ENCODE results near the gene PDGFRB.

The PDGFRB gene

DNA sequence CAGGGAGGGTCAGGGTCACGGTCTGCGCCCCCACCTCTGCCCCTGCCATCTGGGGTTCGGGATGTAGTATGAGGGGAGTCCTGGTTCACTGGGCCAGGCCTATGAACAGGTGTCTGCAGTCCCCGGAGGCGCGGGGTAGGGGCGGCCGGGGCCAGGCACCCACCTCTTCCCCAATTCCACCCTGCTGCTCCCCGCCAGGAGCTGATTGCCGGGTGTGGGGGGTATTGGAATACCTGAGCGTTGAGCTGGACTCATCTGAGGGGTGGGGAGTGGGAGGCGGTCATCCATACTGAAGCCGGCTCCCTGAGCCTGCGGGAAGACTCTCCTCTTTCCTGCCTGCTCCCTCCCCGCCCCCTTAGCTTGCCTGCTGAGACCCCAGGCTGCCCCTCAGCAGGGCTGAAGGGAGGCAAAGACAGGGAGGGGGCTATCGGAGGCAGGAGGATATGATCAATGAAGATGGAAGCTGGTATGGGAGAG lies 34.9 kb upstream of the PDGFRB start:
- H3K4me3 ChIP-seq (ENCODE audit: low read depth, low read length): no peak overlapping the region
- DNase-seq (ENCODE audit: low read depth): no peak
- TF ChIP-seq, protein P1, sequence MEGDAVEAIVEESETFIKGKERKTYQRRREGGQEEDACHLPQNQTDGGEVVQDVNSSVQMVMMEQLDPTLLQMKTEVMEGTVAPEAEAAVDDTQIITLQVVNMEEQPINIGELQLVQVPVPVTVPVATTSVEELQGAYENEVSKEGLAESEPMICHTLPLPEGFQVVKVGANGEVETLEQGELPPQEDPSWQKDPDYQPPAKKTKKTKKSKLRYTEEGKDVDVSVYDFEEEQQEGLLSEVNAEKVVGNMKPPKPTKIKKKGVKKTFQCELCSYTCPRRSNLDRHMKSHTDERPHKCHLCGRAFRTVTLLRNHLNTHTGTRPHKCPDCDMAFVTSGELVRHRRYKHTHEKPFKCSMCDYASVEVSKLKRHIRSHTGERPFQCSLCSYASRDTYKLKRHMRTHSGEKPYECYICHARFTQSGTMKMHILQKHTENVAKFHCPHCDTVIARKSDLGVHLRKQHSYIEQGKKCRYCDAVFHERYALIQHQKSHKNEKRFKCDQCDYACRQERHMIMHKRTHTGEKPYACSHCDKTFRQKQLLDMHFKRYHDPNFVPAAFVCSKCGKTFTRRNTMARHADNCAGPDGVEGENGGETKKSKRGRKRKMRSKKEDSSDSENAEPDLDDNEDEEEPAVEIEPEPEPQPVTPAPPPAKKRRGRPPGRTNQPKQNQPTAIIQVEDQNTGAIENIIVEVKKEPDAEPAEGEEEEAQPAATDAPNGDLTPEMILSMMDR (IDR thresholded peaks at IDR 0.05; ENCODE audit: low read depth, low read length): no peak
- TF ChIP-seq MYC (IDR thresholded peaks at IDR 0.05; ENCODE audit: low read depth, low read length) (no peak), POLR2A (IDR thresholded peaks at IDR 0.05; ENCODE audit: extremely low read depth, insufficient read length) (no peak)
- TF ChIP-seq, protein P2, sequence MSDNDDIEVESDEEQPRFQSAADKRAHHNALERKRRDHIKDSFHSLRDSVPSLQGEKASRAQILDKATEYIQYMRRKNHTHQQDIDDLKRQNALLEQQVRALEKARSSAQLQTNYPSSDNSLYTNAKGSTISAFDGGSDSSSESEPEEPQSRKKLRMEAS (IDR thresholded peaks at IDR 0.05; ENCODE audit: low read depth, low read length): no peak

DNA sequence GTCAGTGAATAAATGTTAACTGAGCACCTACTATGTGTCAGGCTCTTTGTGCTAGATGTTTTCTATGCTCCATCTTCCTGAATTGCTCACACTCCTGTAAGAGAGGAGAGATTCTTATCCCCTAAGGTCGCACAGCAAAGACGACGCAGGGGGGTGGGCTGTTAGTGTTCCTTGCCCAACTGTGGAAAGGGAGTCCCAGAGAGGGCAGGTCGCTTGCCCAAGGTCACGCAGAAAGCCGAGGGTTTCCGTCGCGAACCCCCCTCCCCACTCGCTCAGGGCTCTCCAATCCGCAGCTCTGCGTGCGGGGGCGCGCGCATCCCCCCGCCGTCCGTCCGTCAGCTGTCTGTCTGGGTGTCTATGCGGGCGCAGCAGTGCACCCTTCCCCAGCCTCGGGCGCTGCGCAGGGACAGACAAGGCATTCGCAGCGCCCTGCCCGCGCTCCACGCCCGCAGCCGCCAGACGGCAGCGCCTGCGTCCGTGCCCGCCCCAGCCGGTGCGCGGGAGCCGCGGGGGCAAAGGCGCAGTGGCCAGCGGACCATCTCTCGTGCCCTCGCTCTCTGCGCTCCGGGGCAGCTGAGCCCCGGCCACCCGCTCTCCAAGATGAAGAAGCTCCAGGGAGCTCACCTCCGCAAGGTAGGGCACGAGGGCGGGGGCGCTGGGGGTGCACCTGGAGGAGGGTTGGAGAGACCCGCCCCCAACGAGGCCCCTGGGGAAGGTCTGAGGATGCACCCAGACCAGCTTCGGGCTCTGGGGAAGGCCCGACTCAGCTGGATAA lies 34.3 kb upstream of the PDGFRB start, which contains the start of gene SLC6A7:
Gene SLC6A7 (plus strand): TSS at position 335 of the 775 bp plus-strand sequence. CDS start 266 bp downstream, at position 601.
- TF ChIP-seq, protein P1 (IDR thresholded peaks at IDR 0.05; ENCODE audit: low read depth, low read length): no peak
- TF ChIP-seq MYC (IDR thresholded peaks at IDR 0.05; ENCODE audit: low read depth, low read length): no peak
- TF ChIP-seq POLR2A (IDR thresholded peaks at IDR 0.05; ENCODE audit: extremely low read depth, insufficient read length): no peak
- TF ChIP-seq, protein P2 (IDR thresholded peaks at IDR 0.05; ENCODE audit: low read depth, low read length): no peak
- no peak within 1 kb of the TSS for H3K4me3 ChIP-seq (ENCODE audit: low read depth, low read length)
- no peak for DNase-seq (ENCODE audit: low read depth)

DNA sequence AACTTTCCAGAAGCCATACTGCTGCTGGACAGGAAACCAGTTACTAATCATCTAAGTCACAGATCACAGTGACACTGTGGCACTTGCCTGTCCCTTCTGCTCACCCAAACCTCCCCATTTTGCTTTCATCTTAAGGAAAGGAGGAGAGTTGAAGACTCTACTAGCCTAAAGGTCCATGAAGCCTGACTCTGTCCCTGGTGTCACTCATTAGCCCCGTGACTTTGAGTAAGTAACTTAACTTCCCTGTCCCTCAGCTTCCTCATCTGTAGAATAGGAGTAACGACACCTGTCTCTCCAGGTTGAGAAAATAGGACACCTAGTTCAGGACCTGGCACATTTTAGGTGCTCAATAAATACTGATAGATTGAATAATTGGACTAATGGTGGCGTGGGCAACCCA lies 33.7 kb upstream of the PDGFRB start:
- H3K4me3 ChIP-seq (ENCODE audit: low read depth, low read length): no peak overlapping the region

DNA sequence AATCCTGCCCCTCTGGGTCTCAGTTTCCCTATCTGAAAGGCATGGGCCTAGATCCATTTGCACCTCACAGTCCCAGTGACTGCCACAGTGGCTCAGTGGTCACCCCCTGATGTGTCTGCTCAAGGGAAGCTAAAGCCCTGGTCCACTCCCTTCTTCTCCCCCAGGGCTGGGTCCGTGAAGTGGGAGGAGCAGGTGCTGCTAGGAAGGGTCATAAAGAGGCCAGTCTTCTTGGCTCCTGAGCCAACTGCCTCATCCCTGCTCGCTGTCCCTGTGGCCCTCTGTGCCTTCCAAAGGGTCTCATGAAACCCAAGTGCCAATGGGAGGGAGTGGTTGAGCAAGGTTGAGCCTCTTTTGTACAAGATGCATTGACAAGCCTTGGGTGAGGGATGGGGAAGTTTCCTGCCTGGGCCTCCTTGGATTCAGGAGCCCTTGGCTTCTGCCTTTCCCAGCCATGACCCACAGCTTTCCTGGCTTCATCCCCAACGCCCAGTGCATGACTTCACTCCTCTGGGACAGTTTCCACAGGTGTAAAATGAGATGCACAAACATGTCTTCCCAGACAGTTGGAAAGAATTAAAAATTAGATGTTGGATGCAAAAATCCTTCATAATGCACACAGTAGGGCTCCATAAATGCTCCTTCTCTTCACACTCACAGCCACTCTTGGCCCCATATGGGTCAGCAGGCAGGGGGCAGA lies 32.6 kb upstream of the PDGFRB start:
- DNase-seq (ENCODE audit: low read depth): no peak
- TF ChIP-seq, protein P1 (IDR thresholded peaks at IDR 0.05; ENCODE audit: low read depth, low read length): no peak
- TF ChIP-seq MYC (IDR thresholded peaks at IDR 0.05; ENCODE audit: low read depth, low read length): no peak
- TF ChIP-seq POLR2A (IDR thresholded peaks at IDR 0.05; ENCODE audit: extremely low read depth, insufficient read length): no peak
- TF ChIP-seq, protein P2 (IDR thresholded peaks at IDR 0.05; ENCODE audit: low read depth, low read length): no peak
- no peak overlapping the region for H3K4me3 ChIP-seq (ENCODE audit: low read depth, low read length)

More for the DNA sequence above, 33.7 kb upstream of the PDGFRB start:
- DNase-seq (ENCODE audit: low read depth): no peak
- TF ChIP-seq, protein P1 (IDR thresholded peaks at IDR 0.05; ENCODE audit: low read depth, low read length): no peak
- TF ChIP-seq, protein P2 (IDR thresholded peaks at IDR 0.05; ENCODE audit: low read depth, low read length): no peak
- no peak for TF ChIP-seq POLR2A (IDR thresholded peaks at IDR 0.05; ENCODE audit: extremely low read depth, insufficient read length)
- no peak for TF ChIP-seq MYC (IDR thresholded peaks at IDR 0.05; ENCODE audit: low read depth, low read length)

DNA sequence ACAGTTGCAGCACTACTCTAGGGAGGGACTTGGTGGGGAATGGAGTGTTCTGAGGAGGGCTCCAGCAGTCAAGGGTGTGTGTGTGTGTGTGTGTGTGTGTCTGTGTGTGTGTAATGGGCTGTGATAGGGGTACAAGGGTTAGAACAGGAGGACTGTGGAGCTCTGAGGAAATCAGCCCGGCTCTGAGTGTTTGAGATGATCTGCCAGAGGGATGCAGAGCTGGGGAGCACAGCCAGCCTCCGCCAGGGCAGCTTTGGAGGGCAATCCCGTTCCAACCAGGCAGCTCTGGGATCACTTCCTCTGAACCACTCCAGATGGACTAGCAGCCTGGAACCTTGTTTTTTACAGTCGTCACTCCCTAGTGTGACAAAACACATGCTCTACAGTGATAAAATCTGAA lies 31.3 kb upstream of the PDGFRB start:
- DNase-seq (ENCODE audit: low read depth): no peak
- TF ChIP-seq, protein P2 (IDR thresholded peaks at IDR 0.05; ENCODE audit: low read depth, low read length): no peak
- TF ChIP-seq, protein P1 (IDR thresholded peaks at IDR 0.05; ENCODE audit: low read depth, low read length): no peak
- TF ChIP-seq MYC (IDR thresholded peaks at IDR 0.05; ENCODE audit: low read depth, low read length) (no peak), POLR2A (IDR thresholded peaks at IDR 0.05; ENCODE audit: extremely low read depth, insufficient read length) (no peak)
- H3K4me3 ChIP-seq (ENCODE audit: low read depth, low read length): no peak overlapping the region
